Stromal cell of bone marrow (primary cell): ENCODE results near the gene ARR3.
"Not testable (repeated sequence)": the region's sequence is repeated elsewhere in the genome, so short reads cannot be mapped to it uniquely, and the experiment has no call there.

Experiments
- DNase-seq: peaks from one replicate; pipeline ENCODE4 v3.0.0-alpha.2; 2012; ENCODE audit warnings: low read depth

Gene ARR3

DNA sequence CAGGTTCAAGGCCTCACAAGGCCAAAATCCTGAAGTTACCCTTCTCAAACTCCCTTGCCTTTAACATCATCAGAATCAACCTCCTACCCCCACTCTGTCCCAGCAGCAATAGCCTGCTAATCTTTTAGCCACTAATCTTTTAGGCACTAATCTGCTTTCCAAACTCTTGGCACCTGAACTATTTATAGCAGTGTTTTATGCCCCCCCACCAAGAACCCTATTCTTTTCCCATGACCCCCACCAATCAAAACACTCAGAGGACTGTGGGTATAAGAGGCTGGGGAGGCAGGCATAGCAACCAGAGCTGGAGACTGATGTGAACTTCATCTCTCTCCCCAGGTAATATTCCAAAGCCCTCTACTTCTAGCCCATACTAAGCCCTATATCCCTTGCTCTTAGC is at the start of gene ARR3:
TSS of gene ARR3 (plus strand) at position 301 of the 400 bp plus-strand sequence. CDS start 1,052 bp downstream, outside the sequence.
- DNase-seq, result no peak

- DNase-seq, result peak; percentile 24
Measured at GRCh38 chrX:70219938-70220764, 48.0 kb upstream of the ARR3 start.

- no peak for DNase-seq
Measured at GRCh38 chrX:70226048-70226447, 42.1 kb upstream of the ARR3 start.

GRCh38 chrX:70226687-70227086 is 41.4 kb upstream of the ARR3 start:
- no peak for DNase-seq

DNA sequence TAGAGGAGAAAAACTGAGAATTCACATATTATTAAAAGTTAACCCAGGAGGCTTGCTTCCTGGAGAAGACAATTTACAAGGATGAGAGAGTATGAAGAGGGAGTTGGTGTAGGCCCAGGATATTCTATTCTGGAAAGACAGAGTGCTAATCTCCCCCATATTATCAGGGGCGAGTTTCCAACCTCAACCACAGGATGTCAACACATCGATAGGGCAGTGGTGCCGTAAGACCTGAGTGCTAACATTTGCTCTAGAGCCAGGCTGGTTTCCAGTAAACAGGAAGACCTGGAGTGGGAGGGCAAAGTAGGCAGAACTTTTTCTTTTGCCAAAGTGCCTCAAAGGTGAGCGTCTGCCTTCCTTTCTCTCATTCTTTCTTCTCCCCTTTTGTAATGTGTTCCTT is 36.5 kb upstream of the ARR3 start:
- no peak for DNase-seq

DNA sequence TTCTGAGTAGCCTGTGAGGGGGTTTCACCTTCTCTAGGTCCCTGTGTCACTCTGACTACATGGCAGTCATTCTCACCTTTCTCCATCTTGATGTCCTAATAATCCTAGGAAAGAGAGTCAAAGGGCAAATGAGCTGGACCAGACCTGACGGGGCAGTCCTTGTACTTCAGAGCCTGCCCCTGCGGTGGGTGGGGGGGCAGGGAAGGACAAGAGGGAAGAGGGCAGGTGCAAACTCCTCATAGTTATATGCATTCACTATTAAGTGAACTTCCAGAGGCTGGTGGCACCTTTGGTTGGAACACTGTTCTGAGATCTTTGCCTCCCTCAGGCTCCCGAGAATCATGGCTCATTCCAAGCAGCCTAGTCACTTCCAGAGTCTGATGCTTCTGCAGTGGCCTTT is 33.8 kb upstream of the ARR3 start, which contains the start of gene AWAT1:
TSS of gene AWAT1 (plus strand) at position 301 of the 400 bp plus-strand sequence. CDS start at position 342, 41 bp downstream.
- DNase-seq, result no peak

DNA sequence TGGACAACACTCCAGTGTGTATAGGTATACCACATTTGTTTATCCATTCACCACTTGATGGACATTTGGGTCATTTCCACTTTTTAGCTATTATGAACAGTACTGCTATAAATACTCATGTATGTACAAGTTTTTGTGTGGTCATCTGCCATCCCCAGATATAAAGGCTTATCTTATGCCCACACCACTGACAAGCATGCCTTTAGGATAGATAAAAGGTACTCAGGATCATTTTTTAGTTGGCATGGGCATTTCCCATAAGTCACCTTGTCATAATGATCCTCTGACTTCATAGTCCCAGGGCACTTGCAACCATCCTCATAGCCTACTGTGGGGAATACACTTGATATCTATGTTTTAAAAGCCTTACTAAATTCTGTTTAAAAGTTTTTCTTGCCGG is 27.4 kb upstream of the ARR3 start:
- no peak for DNase-seq

- no peak for DNase-seq
Measured at GRCh38 chrX:70241501-70241900, 26.6 kb upstream of the ARR3 start.

GRCh38 chrX:70243601-70244000 is 24.5 kb upstream of the ARR3 start:
- DNase-seq, result not testable (repeated sequence)

DNA sequence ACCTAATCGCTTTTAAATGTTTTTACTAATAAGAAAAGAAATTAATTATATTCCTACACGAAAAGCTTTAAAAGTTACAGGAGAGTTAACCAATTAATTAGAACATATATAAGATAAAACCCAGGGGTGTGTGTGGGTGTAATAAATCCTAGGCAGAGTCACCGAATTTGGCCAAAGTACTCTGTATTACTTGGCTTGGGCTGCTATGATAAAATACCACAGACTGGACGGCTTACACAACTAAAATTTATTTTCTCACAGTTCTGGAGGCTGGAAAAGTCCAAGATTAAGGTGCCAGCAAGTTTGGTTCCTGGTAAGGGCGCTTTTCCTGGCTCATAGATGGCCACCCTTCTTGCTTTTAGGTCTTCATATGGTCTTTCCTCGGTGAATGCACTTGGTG is 23.3 kb upstream of the ARR3 start:
- DNase-seq, result no peak

DNA sequence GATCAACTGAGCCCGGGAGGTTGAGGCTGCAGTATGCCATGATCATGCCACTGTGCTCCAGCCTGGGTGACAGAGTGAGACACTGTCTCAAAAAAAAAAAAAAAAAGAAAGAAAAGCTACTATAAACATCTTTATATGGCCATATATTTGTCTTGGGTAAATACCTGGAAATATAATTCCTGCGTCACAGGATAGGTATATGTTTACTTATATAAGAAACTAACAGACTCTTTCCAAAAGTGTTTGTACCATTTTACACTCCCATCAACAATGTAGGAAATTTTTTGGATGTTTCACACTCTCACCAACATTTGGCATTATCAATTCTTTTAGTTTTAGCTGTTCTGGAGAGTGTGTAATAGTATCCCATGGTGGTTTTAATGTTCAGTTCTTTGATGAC is 20.9 kb upstream of the ARR3 start:
- DNase-seq, result no peak

DNA sequence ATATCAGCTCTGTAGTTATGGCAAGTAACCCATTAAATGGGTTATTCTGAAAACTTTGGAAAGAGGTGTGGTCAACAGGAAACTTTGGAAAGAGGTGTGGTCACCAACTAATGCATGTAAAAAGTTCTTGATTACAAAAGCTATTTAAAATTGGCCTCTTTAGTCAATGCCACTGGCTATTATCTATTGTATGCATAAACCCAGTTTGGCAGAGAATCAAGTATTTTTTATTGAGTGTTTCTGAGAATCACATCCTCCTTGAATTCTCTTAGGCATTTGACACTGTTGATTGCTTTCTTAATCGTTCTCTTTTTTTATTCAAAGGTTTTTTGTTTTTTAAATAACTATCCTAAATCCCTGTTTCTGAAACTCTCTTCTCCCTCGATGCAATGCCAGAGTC is 15.6 kb upstream of the ARR3 start:
- DNase-seq, result no peak

- DNase-seq, result no peak
Measured at GRCh38 chrX:70253377-70254062, 14.6 kb upstream of the ARR3 start.

DNA sequence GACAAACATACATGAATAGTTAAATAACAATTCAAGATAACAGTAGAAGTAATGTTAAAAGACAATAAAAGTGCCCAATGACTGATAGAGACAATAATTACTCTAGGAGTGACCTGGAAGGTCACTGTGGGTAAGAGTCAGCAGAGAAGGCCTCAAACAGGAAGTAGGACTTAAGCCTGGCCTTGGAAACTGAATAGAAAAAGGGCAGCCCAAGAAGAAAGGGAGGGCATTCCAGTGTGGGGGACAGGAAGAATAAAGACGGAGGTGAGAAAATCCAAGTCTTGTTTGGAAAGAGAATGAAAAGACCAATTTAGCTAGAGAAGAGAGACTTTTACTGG is 14.1 kb upstream of the ARR3 start:
- DNase-seq, result no peak

GRCh38 chrX:70254909-70255308 is 13.2 kb upstream of the ARR3 start:
- no peak for DNase-seq

DNA sequence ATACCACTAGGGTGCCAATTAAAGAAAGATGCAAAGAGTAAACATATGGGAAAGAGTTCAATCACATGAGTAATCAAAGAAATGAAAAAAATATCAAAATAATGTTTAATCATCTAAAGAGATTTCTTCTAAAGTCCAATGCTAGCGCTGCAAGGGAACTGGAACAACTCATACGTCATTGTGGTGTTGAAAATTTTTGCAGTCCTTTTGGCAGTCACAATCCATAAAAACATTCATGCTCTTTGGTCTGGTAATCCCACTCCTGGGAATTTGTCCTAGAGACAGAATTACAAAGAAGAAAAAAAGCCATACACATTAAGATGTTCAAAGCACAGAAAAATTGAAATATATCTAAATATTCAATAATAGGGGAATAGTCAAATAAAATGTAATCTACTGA is 12.7 kb upstream of the ARR3 start:
- peak; percentile 22 for DNase-seq

DNA sequence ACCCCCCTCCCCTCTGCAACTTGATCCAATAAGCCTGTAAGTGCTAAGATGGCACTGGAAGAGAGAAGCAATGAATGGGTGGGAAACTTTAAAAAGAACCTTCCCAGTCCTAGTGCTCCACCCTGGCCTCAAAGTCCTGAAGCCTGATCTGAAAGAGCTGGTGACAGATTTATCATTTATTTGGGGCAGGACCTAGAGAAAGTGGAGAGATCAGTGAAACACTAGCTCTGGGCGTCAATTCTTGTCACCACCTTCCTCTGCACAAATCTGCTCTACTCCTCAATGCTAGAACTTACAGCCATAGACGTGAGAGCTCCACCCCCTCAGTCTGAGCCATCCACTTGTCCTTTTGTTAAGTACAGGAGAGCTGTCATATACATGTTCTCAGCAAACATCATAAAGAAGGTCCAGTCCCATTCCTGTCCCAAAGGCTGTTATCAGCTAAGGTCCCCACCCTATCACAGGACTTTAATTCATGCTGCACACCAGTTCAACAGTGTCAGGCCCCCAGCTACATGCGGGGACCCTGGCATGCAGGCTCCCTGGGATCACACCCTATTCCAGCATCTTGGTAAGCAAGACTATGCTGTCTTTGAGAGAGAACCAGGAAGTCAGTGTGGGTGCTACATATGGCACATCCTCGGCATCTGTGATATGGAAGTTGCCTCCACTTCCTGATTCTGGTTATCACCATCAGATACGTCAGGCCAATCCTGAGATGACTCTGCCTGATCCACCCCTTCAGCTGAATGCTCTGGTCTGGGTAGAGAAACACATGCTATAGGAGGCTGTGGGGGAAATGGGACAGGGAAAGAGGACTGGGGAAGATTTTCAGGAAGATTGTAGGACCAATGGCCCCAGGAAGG is 10.5 kb upstream of the ARR3 start:
- no peak for DNase-seq

- DNase-seq, result no peak
Measured at GRCh38 chrX:70260104-70260503, 8.0 kb upstream of the ARR3 start, which contains the start of gene P2RY4. P2RY4 (minus strand) TSS chrX:70260204; CDS start chrX:70259624, 580 bp downstream.

DNA sequence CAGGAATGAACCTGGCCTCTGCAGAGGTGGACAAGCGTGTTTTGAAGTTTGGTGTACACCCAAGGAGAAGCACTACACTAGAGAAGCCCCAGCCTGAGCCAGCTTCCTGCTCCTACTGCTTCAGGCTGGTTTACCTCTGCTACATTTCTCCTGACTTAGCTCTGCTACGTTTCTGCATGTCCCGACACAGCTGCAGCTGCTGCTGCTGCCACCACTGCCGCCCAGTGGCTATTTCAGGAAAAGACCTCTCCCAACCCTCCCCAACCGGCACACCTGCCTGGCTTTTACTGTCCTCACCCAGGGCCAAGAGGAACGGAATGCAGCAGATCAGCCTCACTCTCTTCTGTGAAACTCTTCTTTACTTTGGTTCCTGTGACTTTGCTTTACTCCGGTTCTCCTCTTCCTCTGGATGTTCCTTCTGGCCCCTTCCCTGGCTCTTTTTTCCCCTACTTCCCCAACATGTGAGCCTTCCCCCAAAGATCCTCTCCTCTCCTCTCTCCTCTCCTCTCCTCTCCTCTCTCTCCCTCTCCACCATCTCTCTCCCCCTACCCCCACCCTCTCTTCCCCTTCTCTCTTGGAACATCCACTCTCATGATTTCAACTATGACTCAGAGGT is 5.1 kb upstream of the ARR3 start:
- DNase-seq, result no peak

DNA sequence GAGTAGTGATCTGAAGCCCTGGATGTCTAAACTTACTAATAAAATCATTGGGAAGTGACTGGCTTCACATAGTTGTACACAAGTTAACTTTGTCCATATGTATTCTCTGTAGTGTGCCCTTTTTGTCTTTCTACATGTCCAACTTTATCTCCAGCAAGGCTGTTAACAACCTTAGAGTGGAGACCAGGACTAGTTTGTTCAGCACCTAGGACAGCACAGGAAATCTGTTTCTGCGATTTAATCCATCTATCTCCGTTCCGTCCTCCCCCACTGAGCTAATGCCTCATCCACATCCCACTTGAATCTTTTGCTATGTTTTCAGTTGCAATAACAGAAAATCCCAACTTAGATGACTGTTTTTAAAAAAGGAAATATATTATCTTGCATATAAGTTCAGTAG is 3.4 kb upstream of the ARR3 start:
- DNase-seq, result no peak

DNA sequence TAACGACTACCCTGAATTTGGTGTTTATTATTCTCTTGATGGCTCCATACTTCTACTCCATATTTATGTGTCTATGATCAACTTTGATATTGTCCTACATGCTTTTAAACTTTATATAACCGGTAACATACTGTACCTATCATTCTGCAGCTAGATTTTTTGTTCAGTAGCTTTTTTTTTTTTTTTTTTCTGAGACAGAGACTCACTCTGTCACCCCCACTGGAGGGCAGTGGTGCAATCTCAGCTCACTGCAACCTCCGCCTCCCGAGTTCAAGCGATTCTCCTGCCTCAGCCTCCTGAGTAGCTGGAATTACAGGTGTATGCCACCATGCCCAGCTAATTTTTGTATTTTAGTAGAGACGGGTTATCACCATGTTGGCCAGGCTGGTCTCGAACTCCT is 5.9 kb downstream of the ARR3 start:
- DNase-seq, result not testable (repeated sequence)

DNA sequence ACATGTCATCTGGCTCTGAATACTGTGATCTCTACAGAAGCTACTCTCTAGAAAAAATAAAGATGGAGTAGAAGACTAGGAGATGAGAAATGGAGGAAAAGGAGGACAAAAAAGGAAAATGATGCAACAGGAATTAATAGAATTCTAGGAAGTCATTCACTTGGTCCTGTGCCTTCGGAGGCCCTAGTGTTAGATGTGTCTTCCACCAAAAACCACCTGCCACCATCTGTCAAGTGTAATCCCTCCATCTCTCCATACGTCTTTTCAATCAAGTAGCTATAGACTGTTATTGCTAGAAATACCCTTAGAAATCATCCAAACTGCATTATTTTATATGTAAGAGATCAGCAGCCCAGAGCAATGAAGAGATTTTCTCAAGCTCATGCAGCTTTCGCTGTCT is 10.9 kb downstream of the ARR3 start:
- DNase-seq, result no peak
